OCI-LY1 (cell line): ENCODE measurements around the gene COL23A1.

Source experiments
- CTCF ChIP-seq: fragments of 200-600 bp; sonication (generic), shearing (Covaris generic); IDR thresholded peaks from 2 replicates; pipeline ENCODE4 v1.5.1; 2017; ENCODE audit warnings: mild to moderate bottlenecking, antibody characterized with exemption, low read length, moderate library complexity, mixed read lengths
- EZH2 ChIP-seq: fragments of 200-600 bp; sonication (generic), shearing (Covaris generic); IDR thresholded peaks from 2 replicates; pipeline ENCODE4 v1.8.0; 2017; ENCODE audit warnings: borderline replicate concordance, mixed run types, mild to moderate bottlenecking, antibody characterized with exemption, low read length, moderate library complexity, mixed read lengths

- TF ChIP-seq CTCF (no peak), EZH2 (no peak)
These were observed 385.8 kb downstream of the COL23A1 start, which contains the start of gene HNRNPAB for GRCh38 chr5:178204182-178204934.
